ENCODE results near the gene TAAR5. TPM values are rescaled to one million over a fixed set of nuclear protein-coding genes. Genes with fewer than 3 reads are reported as not detected.

The TAAR5 gene
- total and polyA plus RNA-seq, 2 donors (not counting 1 experiment from before 2014, with no cell fraction given): not detected

GRCh38 chr6:132611616-132612015, 22.1 kb upstream of the TAAR5 start:
- H3K4me1 Mint-ChIP-seq: peaks cover 18% of the 10 kb centered on the region
- CTCF ChIA-PET: no interaction called here
- no peak overlapping the region for H3K4me3 Mint-ChIP-seq
- no peaks in the 10 kb centered on the region for H3K9me3 Mint-ChIP-seq (ENCODE audit: insufficient read depth)
- Histone ChIP-seq H3K36me3 (replicated peaks in 1 of 2; ENCODE audit: control extremely low read depth in 1 of 2, control insufficient read depth in 1 of 2, extremely low read depth in 1 of 2, insufficient read depth in 2 of 2, low read length in 1 of 2) (no peaks in the 10 kb centered on the region), H3K79me2 (ENCODE audit: control insufficient read depth, insufficient read depth, low read length) (no peaks in the 10 kb centered on the region), H3K4me3 (ENCODE audit: control extremely low read depth in 1 of 5, extremely low read depth in 1 of 5, insufficient read depth in 1 of 5, low read depth in 2 of 5, low read length in 4 of 5) (no peak overlapping the region), H3K9ac (ENCODE audit: low read length) (no peak overlapping the region), H2AFZ (ENCODE audit: insufficient read depth, low read depth, low read length, poor library complexity, severe bottlenecking) (no peak overlapping the region), H3K27me3 (replicated peaks in 1 of 4; ENCODE audit: control extremely low read depth in 1 of 4, control insufficient read depth in 3 of 4, insufficient read depth in 4 of 4, low read length in 3 of 4) (no peaks in the 10 kb centered on the region), H4K20me1 (ENCODE audit: control insufficient read depth, insufficient read depth, low read length, poor library complexity, severe bottlenecking) (no peaks in the 10 kb centered on the region), H3K4me1 (ENCODE audit: control insufficient read depth in 2 of 2, insufficient read depth in 2 of 2, low read length in 2 of 2) (no peaks in the 10 kb centered on the region), H3K9me3 (ENCODE audit: control extremely low read depth in 1 of 3, control insufficient read depth in 2 of 3, insufficient read depth in 1 of 3, low read length in 2 of 3) (no peaks in the 10 kb centered on the region), H3K27ac (ENCODE audit: low read length in 2 of 2) (no peak overlapping the region), H3K4me2 (replicated peaks; ENCODE audit: low read depth, low read length, poor library complexity, severe bottlenecking) (no peak overlapping the region)
- POLR2A ChIA-PET: no interaction called here
- WGBS (ENCODE audit: insufficient coverage): 100% methylated on average over 1 of the region's 2 CpGs
- no peak for ATAC-seq (ENCODE audit: low read depth)
- H3K27me3 Mint-ChIP-seq: peaks cover 1% of the 10 kb centered on the region
- no peak for TF ChIP-seq EZH2 (IDR thresholded peaks at IDR 0.05; ENCODE audit: borderline replicate concordance, insufficient read depth, low read depth, low read length, poor library complexity, severe bottlenecking)
- TF ChIP-seq CTCF (IDR thresholded peaks at IDR 0.05): no peak
- H3K27ac Mint-ChIP-seq: no peak overlapping the region
- intact Hi-C loops (cut with micrococcal nuclease): no loop called here
- DNase-seq: no peak

GRCh38 chr6:132607544-132608233, 18.1 kb upstream of the TAAR5 start:
- CTCF ChIA-PET: no interaction called here
- no peak for ATAC-seq (ENCODE audit: low read depth)
- no peaks in the 10 kb centered on the region for H3K36me3 ChIP-seq (replicated peaks in 1 of 2; ENCODE audit: control extremely low read depth in 1 of 2, control insufficient read depth in 1 of 2, extremely low read depth in 1 of 2, insufficient read depth in 2 of 2, low read length in 1 of 2)
- no peak overlapping the region for H3K27ac Mint-ChIP-seq
- no peaks in the 10 kb centered on the region for H3K9me3 Mint-ChIP-seq (ENCODE audit: insufficient read depth)
- H3K27me3 Mint-ChIP-seq: peaks cover 4% of the 10 kb centered on the region
- no peaks in the 10 kb centered on the region for H3K9me3 ChIP-seq (ENCODE audit: control extremely low read depth in 1 of 3, control insufficient read depth in 2 of 3, insufficient read depth in 1 of 3, low read length in 2 of 3)
- H4K20me1 ChIP-seq (ENCODE audit: control insufficient read depth, insufficient read depth, low read length, poor library complexity, severe bottlenecking): no peaks in the 10 kb centered on the region
- DNase-seq: no peak
- whole genome bisulfite sequencing (ENCODE audit: insufficient coverage): no CpG with 5 or more reads among the region's 5 CpGs
- H3K27me3 ChIP-seq (replicated peaks in 1 of 4; ENCODE audit: control extremely low read depth in 1 of 4, control insufficient read depth in 3 of 4, insufficient read depth in 4 of 4, low read length in 3 of 4): peaks cover 0 to 5% (median 2%) of the 10 kb centered on the region in 4 experiments
- no peak overlapping the region for H3K9ac ChIP-seq (ENCODE audit: low read length)
- no peak overlapping the region for H3K4me2 ChIP-seq (replicated peaks; ENCODE audit: low read depth, low read length, poor library complexity, severe bottlenecking)
- no peak overlapping the region for H2AFZ ChIP-seq (ENCODE audit: insufficient read depth, low read depth, low read length, poor library complexity, severe bottlenecking)
- intact Hi-C loops (cut with micrococcal nuclease): no loop called here
- H3K79me2 ChIP-seq (ENCODE audit: control insufficient read depth, insufficient read depth, low read length): no peaks in the 10 kb centered on the region
- POLR2A ChIA-PET: no interaction called here
- no peak overlapping the region for H3K4me3 Mint-ChIP-seq
- no peaks in the 10 kb centered on the region for H3K4me1 ChIP-seq (ENCODE audit: control insufficient read depth in 2 of 2, insufficient read depth in 2 of 2, low read length in 2 of 2)
- no peak overlapping the region for H3K4me3 ChIP-seq (ENCODE audit: control extremely low read depth in 1 of 5, extremely low read depth in 1 of 5, insufficient read depth in 1 of 5, low read depth in 2 of 5, low read length in 4 of 5)
- H3K4me1 Mint-ChIP-seq: peaks cover 6% of the 10 kb centered on the region
- H3K27ac ChIP-seq (ENCODE audit: low read length in 2 of 2): no peak overlapping the region
- TF ChIP-seq EZH2 (IDR thresholded peaks at IDR 0.05; ENCODE audit: borderline replicate concordance, insufficient read depth, low read depth, low read length, poor library complexity, severe bottlenecking) (no peak), CTCF (IDR thresholded peaks at IDR 0.05) (no peak)
